CD4-positive, alpha-beta T cell treated with Interleukin-6 at 100 ng/mL for 8 hours (primary cell): ENCODE results near the gene KCNQ1.

Source experiments
- DNase-seq: peaks from one replicate; pipeline ENCODE4 v3.0.0-alpha.2; 2020; ENCODE audit warnings: mixed read lengths, low spot score

The KCNQ1 gene

GRCh38 chr11:2534957-2535672, 90.3 kb downstream of the KCNQ1 start:
- no peak for DNase-seq

DNA sequence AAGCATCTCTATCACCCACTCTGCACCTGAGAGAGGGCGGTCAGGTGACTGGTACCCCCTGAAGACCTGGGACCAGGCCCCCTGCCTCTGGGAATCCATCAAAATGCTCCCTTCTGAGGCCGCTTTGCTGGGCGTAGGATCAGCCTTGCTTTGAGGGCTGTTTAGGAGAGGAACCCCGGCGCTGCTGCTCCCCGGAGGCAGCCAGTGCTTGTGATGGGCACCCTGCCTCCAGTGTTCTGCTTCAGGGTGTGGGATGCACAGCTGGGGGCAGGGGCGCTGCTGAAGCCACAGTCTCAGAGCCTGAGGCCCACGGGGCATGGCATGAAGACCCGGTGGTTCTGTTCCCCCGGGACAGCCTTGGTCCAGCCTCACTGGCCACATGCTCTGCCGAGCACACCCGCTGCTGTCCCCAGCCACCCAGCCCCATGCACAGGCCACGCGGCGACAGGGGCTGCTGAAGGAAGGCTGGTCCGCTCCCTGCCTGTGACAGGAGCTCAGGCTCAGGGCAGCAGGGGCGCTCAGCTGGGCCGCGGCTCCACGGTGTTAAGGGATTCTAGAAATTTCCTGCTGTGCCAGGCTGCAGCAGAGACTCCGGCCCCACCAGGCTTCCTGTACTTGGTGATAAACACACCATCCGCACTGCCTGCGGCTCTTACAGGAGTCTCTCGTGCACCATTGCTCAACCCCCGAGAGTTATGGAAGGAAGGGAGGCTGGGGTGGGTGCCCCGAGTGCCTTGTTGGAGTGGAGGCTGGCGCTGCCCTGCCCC, 91.0 kb downstream of the KCNQ1 start:
- DNase-seq, result no peak

DNA sequence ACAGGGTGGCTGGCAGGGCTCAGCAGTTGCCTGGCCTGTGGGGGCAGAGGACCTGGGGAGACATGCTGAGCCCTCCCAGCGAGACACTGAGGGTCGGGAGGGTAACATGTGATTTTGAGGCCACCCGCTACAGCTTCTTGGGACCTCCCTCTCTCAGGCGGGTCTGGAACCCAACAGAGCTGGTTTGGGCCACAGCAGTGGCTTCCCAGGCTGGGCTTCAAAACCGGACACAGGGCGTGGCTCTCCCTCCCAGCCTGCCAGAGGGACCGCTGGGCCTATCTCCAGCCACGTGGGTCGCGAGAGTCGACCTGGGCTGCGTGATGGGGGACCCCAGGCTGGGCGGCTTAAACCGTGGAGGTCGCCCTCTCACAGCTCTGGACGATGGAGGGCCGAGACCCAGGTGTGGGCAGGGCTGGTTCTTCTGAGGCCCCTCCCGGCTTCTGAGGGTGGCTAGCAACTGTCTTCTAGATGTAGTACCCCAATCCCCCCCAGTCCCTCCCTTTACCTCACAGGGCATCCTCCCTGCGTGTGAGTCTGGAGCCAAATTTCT, 91.7 kb downstream of the KCNQ1 start:
- DNase-seq, result no peak

GRCh38 chr11:2537010-2537705, 92.3 kb downstream of the KCNQ1 start:
- no peak for DNase-seq

- no peak for DNase-seq
These were observed 93.3 kb downstream of the KCNQ1 start for GRCh38 chr11:2537896-2538724.

GRCh38 chr11:2538951-2539350, 94.1 kb downstream of the KCNQ1 start:
- no peak for DNase-seq

- no peak for DNase-seq
These were observed 94.8 kb downstream of the KCNQ1 start for GRCh38 chr11:2539371-2540222.

GRCh38 chr11:2540223-2540991, 95.6 kb downstream of the KCNQ1 start:
- no peak for DNase-seq

GRCh38 chr11:2540992-2541680, 96.3 kb downstream of the KCNQ1 start:
- DNase-seq, result no peak

DNA sequence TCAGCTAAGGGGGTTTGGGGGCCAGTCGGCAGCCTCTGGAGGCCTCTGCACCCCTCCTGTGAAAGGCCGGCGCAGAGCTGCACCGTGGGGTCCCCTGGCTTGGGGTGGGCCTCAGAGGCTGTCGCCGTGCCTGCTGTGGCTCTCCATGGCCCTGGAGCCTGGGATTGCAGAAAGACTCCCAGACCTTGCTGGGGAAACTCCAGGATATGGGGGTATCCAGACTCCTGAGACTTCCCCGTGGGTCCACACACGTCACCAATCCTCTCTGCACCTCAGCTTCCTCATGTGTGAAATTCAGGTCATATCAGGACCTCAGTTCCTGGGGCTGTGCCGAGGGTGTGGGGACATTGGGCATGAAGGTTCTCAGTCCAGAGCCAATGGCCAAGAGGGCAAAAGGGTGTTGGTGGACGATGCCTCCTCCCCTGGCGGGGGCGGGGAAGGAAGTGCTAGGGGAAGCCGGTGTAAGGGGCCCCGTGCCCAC, 97.1 kb downstream of the KCNQ1 start:
- DNase-seq, result no peak

- DNase-seq, result no peak
These were observed 97.6 kb downstream of the KCNQ1 start for GRCh38 chr11:2542406-2542805.

- no peak for DNase-seq
These were observed 103.0 kb downstream of the KCNQ1 start for GRCh38 chr11:2547806-2548205.

DNA sequence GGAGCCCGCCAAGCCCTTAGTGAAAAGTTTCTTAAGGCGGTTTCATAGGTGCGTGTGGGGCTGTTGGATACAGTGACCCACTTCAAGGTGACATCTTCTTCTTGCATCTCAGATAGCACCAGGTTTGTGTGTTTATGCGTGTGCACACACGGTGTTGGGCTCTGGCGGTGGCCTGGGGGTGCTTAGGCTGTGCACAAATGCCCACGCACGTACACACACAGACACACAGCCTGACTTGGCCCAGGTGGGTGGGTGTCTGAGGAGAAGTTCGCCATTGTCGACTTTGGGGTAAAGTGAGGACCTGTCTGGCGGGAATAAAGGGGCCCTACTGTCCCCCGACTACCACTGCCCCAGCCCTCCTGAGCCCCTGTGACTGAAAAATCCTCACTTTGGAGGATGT, 103.8 kb downstream of the KCNQ1 start:
- no peak for DNase-seq

GRCh38 chr11:2549080-2549479, 104.3 kb downstream of the KCNQ1 start:
- DNase-seq, result no peak

GRCh38 chr11:2549491-2549875, 104.7 kb downstream of the KCNQ1 start:
- DNase-seq, result no peak

DNA sequence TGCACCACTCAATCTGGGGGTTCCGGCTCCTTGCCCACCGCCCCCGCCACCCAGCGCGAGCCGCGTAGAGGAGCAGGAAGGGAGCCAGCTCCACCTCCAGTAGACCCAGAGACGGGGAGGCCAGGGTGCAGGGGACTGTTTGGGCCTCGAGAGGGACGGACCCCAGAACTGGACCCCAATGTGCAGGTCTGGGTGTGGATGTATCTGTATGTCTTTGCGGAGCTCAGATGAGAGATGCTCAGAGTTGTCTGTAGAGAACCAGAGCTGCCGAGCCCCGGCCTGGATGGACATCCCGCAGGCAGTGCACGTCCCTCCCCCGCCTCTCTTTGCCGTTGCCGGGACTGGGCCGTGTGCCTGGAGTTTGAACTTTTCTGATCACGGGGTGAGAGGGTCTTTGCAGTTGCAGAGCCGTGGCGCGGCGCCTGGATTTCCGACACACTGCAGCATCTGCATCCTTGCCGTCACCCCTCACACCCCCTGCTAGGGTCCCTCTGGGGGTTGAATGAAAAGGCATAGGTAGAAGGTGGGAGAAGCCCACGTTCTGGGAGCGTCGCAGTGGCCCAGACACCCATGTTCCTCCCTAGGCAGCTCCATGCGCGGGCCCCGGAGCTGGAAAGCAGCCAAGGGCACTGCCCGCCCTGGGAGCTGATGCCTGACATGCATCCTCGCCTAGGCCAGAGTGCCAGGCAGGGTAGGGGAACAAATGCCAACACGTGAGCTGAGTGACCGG, 105.2 kb downstream of the KCNQ1 start:
- no peak for DNase-seq

- no peak for DNase-seq
These were observed 105.8 kb downstream of the KCNQ1 start for GRCh38 chr11:2550606-2550970.

DNA sequence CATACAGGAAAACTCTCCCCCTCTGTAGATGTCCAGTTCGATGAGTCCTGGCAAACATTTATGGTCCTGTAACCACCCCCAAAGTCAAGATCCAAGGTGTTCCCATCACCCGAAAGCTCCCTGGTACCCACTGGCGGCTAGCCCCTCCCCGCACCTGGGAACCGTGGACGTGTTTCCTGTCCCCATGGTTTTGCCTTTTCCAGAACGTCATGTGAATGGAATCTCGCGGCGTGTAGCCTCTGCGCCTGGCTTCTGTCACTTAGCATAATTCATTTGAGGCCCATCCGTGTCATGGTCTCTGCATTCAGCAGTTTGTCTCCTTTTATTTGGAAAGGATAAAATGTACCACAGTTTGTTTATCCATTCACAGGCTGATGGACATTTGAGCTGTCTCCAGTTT, 106.3 kb downstream of the KCNQ1 start:
- DNase-seq, result no peak

- DNase-seq, result no peak
These were observed 107.4 kb downstream of the KCNQ1 start for GRCh38 chr11:2552210-2552609.
